Fibroblast of the aortic adventitia (primary cell): ENCODE results near the gene ST6GALNAC5. TPM values are rescaled to one million over a fixed set of nuclear protein-coding genes. Genes with fewer than 3 reads are reported as not detected.

Source experiments
- DNase-seq: peaks from one replicate; pipeline ENCODE4 v3.0.0-alpha.2; 2010; ENCODE audit warnings: low read depth
- H3K4me3 ChIP-seq: 2 replicates; pipeline ENCODE4 v1.5.1; 2011; ENCODE audit warnings: low read depth, mild to moderate bottlenecking, control low read depth, low read length, moderate library complexity
- CTCF ChIP-seq: IDR thresholded peaks from 2 replicates; pipeline ENCODE4 v1.5.1; 2011; ENCODE audit warnings: mild to moderate bottlenecking, low read length, control low read depth, inconsistent platforms; ENCODE audit not compliant: insufficient read depth
- total RNA-seq: library from RNA; depleted of rRNA; stranded (reverse); fragments of >200 nt; gene quantifications from 2 replicates; pipeline ENCODE4 v1.2.3, GENCODE V29; 2012; ENCODE audit warnings: low replicate concordance

Gene ST6GALNAC5
- total RNA-seq, 1 donor: 0.09 TPM

GRCh38 chr1:76933847-76934815 is 66.9 kb downstream of the ST6GALNAC5 start:
- no peak for TF ChIP-seq CTCF
- no peak overlapping the region for H3K4me3 ChIP-seq
- no peak for DNase-seq

GRCh38 chr1:76938304-76938703 is 71.0 kb downstream of the ST6GALNAC5 start:
- DNase-seq: no peak
- no peak overlapping the region for H3K4me3 ChIP-seq
- no peak for TF ChIP-seq CTCF

- peak; percentile 21 for DNase-seq
- no peak for TF ChIP-seq CTCF
- H3K4me3 ChIP-seq: no peak overlapping the region
Observed at GRCh38 chr1:76939050-76939816, 72.0 kb downstream of the ST6GALNAC5 start.

GRCh38 chr1:76939817-76940216 is 72.5 kb downstream of the ST6GALNAC5 start:
- H3K4me3 ChIP-seq: no peak overlapping the region
- TF ChIP-seq CTCF: no peak
- DNase-seq: no peak

- no peak overlapping the region for H3K4me3 ChIP-seq
- no peak for DNase-seq
- no peak for TF ChIP-seq CTCF
Observed at GRCh38 chr1:76940571-76941335, 73.5 kb downstream of the ST6GALNAC5 start.

GRCh38 chr1:76942549-76942948 is 75.3 kb downstream of the ST6GALNAC5 start:
- no peak overlapping the region for H3K4me3 ChIP-seq
- TF ChIP-seq CTCF: no peak
- DNase-seq: peak; percentile 18
